Omental fat pad (tissue), 4 donors: ENCODE data around the gene SATB1. TPM values are rescaled to one million over a fixed set of nuclear protein-coding genes. Genes with fewer than 3 reads are reported as not detected.
"Not testable (repeated sequence)": the region's sequence is repeated elsewhere in the genome, so short reads cannot be mapped to it uniquely, and the experiment has no call there.

Source experiments
- ATAC-seq: fragments of 150-250 bp; one replicate; pipeline ENCODE4 v1.9.1; 2016; ENCODE audit warnings: mild to moderate bottlenecking, moderate library complexity; ENCODE audit not compliant: low FRiP score
- DNase-seq: peaks from one replicate; pipeline ENCODE4 v3.0.0-alpha.2; 2019; ENCODE audit warnings: low spot score
- total RNA-seq, 4 donors: library from RNA; depleted of rRNA; stranded (reverse); fragments of >200 nt; gene quantifications; one replicate each; pipeline ENCODE4 v1.1.0, GENCODE V29; 2016
- TF ChIP-seq, protein P1 (sequence below), 3 donors: fragments of 450-650 bp; IDR thresholded peaks; one replicate each; pipeline ENCODE4 v1.5.1; 2016 to 2017; ENCODE audit warnings: antibody characterized with exemption in 3 of 3, mild to moderate bottlenecking in 3 of 3, moderate library complexity in 2 of 3

Gene SATB1
- total RNA-seq, 4 donors from 2014 or later, result 20.2 to 42.9 (median 30.6) TPM

DNA sequence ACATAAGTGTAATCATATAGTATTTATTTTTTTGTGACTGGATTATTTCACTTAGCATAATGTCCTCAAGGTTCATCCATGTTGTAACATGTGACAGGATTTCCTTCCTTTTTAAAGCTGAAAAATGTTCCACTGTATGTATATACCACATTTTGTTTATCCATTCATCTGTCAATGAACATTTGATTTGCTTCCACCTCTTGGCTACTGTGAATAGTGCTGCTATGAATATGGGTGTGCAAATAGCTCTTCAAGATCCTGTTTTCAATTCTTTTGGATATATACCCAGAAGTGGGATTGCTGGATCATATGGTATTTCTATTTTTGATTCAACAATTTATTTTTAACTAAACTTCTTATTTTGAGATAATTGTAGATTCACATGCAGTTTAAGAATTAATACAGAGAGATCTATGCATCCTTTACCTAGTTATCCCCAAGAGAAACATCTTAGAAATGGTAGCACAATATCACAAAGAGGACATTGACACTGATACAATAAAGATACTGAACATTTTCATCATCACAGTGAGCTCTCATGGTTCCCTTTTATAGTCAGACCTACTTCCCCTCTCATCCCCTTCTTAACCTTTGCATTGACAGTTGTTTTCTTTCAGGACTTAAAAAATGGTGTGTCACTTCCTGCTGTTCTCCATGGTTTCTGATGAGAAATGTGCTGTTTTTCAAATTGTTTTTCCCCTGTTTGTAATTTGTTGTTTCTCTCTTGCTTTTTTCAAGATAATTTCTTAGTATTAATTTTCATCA lies 90.1 kb downstream of the SATB1 start:
- TF ChIP-seq, protein P1, sequence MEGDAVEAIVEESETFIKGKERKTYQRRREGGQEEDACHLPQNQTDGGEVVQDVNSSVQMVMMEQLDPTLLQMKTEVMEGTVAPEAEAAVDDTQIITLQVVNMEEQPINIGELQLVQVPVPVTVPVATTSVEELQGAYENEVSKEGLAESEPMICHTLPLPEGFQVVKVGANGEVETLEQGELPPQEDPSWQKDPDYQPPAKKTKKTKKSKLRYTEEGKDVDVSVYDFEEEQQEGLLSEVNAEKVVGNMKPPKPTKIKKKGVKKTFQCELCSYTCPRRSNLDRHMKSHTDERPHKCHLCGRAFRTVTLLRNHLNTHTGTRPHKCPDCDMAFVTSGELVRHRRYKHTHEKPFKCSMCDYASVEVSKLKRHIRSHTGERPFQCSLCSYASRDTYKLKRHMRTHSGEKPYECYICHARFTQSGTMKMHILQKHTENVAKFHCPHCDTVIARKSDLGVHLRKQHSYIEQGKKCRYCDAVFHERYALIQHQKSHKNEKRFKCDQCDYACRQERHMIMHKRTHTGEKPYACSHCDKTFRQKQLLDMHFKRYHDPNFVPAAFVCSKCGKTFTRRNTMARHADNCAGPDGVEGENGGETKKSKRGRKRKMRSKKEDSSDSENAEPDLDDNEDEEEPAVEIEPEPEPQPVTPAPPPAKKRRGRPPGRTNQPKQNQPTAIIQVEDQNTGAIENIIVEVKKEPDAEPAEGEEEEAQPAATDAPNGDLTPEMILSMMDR (IDR thresholded peaks at IDR 0.05), result no peak
- ATAC-seq, result no peak

GRCh38 chr3:18330772-18331441 lies 94.2 kb downstream of the SATB1 start:
- ATAC-seq, DNase-seq: not testable (repeated sequence)

More for the DNA sequence above, 90.1 kb downstream of the SATB1 start:
- DNase-seq, result no peak

- ATAC-seq, result no peak
- DNase-seq, result no peak
- TF ChIP-seq, protein P1 (IDR thresholded peaks at IDR 0.05), result no peak
These were observed 117.0 kb downstream of the SATB1 start for GRCh38 chr3:18308096-18308650.

DNA sequence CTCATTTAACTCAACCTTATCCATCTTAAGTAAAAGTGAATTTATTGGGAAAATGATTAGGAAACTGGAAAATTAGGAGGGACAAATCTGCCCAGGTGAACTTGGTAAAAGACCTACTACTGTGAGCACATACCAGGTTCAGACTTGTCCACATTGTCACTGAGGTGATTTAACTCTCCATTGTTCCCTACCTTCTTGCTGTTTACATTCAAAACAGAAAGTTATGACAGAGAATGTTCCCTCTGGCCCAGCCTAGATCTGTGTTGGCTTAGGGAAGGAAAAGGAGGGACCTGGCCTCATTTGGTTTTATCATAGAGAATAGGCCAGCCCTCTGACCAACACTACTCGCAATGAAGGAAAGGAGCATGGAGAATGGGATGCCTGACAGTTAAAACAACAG lies 117.6 kb downstream of the SATB1 start:
- ATAC-seq (no peak), DNase-seq (no peak)
- TF ChIP-seq, protein P1 (IDR thresholded peaks at IDR 0.05), result no peak

GRCh38 chr3:18302517-18302916 lies 122.6 kb downstream of the SATB1 start:
- ATAC-seq (no peak), DNase-seq (no peak)
- TF ChIP-seq, protein P1 (IDR thresholded peaks at IDR 0.05), result no peak

DNA sequence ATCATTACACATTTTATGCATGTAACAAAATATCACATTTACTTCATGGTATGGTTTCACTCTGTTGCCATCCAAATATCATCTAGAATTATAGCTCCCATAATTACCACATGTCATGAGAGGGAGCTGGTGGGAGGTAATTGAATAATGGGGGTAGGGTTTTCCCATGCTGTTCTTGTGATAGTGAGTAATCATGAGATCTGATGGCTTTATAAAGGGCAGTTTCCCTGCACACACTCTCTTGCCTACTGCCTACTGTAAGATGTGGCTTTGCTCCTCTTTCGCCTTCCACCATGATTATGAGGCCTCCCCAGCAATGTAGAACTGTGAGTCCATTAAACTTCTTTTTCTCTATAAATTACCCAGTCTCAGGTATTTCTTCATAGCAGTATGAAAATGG lies 123.4 kb downstream of the SATB1 start:
- DNase-seq (no peak), ATAC-seq (no peak)
- TF ChIP-seq, protein P1 (IDR thresholded peaks at IDR 0.05), result no peak

- TF ChIP-seq, protein P1 (IDR thresholded peaks at IDR 0.05), result no peak
- DNase-seq, result no peak
- ATAC-seq, result no peak
These were observed 124.2 kb downstream of the SATB1 start for GRCh38 chr3:18300916-18301315.
